Liver (tissue), 9 donors: ENCODE measurements around the gene PARM1. TPM values are rescaled to one million over a fixed set of nuclear protein-coding genes. Genes with fewer than 3 reads are reported as not detected.

Experiments used
- DNase-seq: peaks from one replicate; pipeline ENCODE4 v3.0.0-alpha.2; 2017; ENCODE audit warnings: low spot score
- H3K27ac ChIP-seq, 2 donors: one replicate each; pipeline ENCODE4 v1.7.0; 2013; ENCODE audit warnings: inconsistent platforms in 2 of 2, low read length in 2 of 2, control low read depth in 1 of 2, low read depth in 1 of 2, mild to moderate bottlenecking in 1 of 2
- H3K27me3 ChIP-seq, 4 donors: one replicate each; pipeline versions ENCODE4 v1.6.1 to v1.7.0; 2013; ENCODE audit warnings: low read length in 3 of 4, inconsistent platforms in 1 of 4, mild to moderate bottlenecking in 1 of 4, moderate library complexity in 1 of 4; ENCODE audit not compliant: control insufficient read depth in 4 of 4, insufficient read depth in 4 of 4
- H3K36me3 ChIP-seq, 4 donors: one replicate each; pipeline versions ENCODE4 v1.6.1 to v1.7.0; 2013; ENCODE audit warnings: low read length in 3 of 4, mild to moderate bottlenecking in 3 of 4, low read depth in 1 of 4, moderate library complexity in 1 of 4; ENCODE audit not compliant: control insufficient read depth in 4 of 4, insufficient read depth in 3 of 4
- H3K4me1 ChIP-seq, 4 donors: one replicate each; pipeline versions ENCODE4 v1.6.1 to v1.7.0; 2013; ENCODE audit warnings: low read length in 3 of 4, mild to moderate bottlenecking in 3 of 4, moderate library complexity in 1 of 4; ENCODE audit not compliant: control insufficient read depth in 4 of 4, insufficient read depth in 4 of 4
- H3K4me3 ChIP-seq, 3 donors: one replicate each; pipeline versions ENCODE4 v1.6.1 to v1.7.0; 2013; ENCODE audit warnings: low read length in 3 of 3, control low read depth in 1 of 3, low read depth in 1 of 3, mild to moderate bottlenecking in 1 of 3
- H3K9ac ChIP-seq, 2 donors: one replicate each; pipeline ENCODE4 v1.7.0; 2013; ENCODE audit warnings: low read length in 2 of 2, mild to moderate bottlenecking in 2 of 2, moderate library complexity in 2 of 2, control low read depth in 1 of 2, low read depth in 1 of 2
- H3K9me3 ChIP-seq, 4 donors: one replicate each; pipeline versions ENCODE4 v1.6.1 to v1.7.0; 2013; ENCODE audit warnings: low read length in 3 of 4; ENCODE audit not compliant: control insufficient read depth in 4 of 4
- ATF3 ChIP-seq: IDR thresholded peaks from 2 replicates; pipeline ENCODE4 v1.6.1; 2016; ENCODE audit warnings: antibody characterized with exemption
- CTCF ChIP-seq: fragments of 150-350 bp; IDR thresholded peaks from 2 replicates; pipeline ENCODE4 v1.5.1; 2017; ENCODE audit warnings: improper control_type of control experiment, low read depth, low read length; ENCODE audit not compliant: missing input control
- EGR1 ChIP-seq, 2 donors: IDR thresholded peaks; 2 replicates each; pipeline ENCODE4 v1.6.1; 2016 to 2018; ENCODE audit warnings: antibody characterized with exemption in 2 of 2, low read depth in 2 of 2
- FOXA2 ChIP-seq: IDR thresholded peaks from 2 replicates; pipeline ENCODE4 v1.6.1; 2016; ENCODE audit warnings: antibody characterized with exemption
- HNF4A ChIP-seq, 2 donors: conservative IDR thresholded peaks; 2 replicates each; pipeline ENCODE4 v1.6.1; 2016; ENCODE audit warnings: antibody characterized with exemption in 2 of 2, mild to moderate bottlenecking in 2 of 2
- JUND ChIP-seq, 2 donors: IDR thresholded peaks; 2 replicates each; pipeline ENCODE4 v1.6.1; 2016; ENCODE audit warnings: antibody characterized with exemption in 2 of 2
- MAX ChIP-seq: IDR thresholded peaks from 2 replicates; pipeline ENCODE4 v1.6.1; 2016; ENCODE audit warnings: antibody characterized with exemption
- NR2F2 ChIP-seq: IDR thresholded peaks from 2 replicates; pipeline ENCODE4 v1.6.1; 2016; ENCODE audit warnings: antibody characterized with exemption
- RAD21 ChIP-seq, 2 donors: IDR thresholded peaks; 2 replicates each; pipeline ENCODE4 v1.6.1; 2016; ENCODE audit warnings: antibody characterized with exemption in 2 of 2, mild to moderate bottlenecking in 2 of 2
- RXRA ChIP-seq, 2 donors: IDR thresholded peaks; 2 replicates each; pipeline ENCODE4 v1.6.1; 2017 to 2018; ENCODE audit warnings: antibody characterized with exemption in 2 of 2, mild to moderate bottlenecking in 1 of 2
- YY1 ChIP-seq: IDR thresholded peaks from 2 replicates; pipeline ENCODE4 v1.6.1; 2016; ENCODE audit warnings: antibody characterized with exemption, mild to moderate bottlenecking
- ZBTB33 ChIP-seq: IDR thresholded peaks from 2 replicates; pipeline ENCODE4 v1.6.1; 2016; ENCODE audit warnings: antibody characterized with exemption
- whole genome bisulfite sequencing: extraction: QIAGEN DNeasy Blood & Tissue Kit; methylation state at CpG from one replicate; pipeline ENCODE4 v1.1.7; 2013; 5-methylcytosine and 5-hydroxymethylcytosine counted together
- polyA plus RNA-seq, 2 donors: library from polyadenylated mRNA; stranded (reverse) in 1 of 2; unstranded in 1 of 2; fragments of 200-250 nt in 1 of 2; fragments of >200 nt in 1 of 2; fragmentation: Nextera tagmentation in 1 of 2; extraction: Ambion mirVana in 1 of 2; gene quantifications; one replicate each; pipeline versions ENCODE4 v1.2.1 to v1.2.3, GENCODE V29; 2013 to 2015
- total RNA-seq, 2 donors: library from RNA; depleted of rRNA; stranded (reverse); fragments of >200 nt; gene quantifications; one replicate each; pipeline ENCODE4 v1.2.3, GENCODE V29; 2014
- donor health status: healthy.
- donor health status: healthy.
- donor health status: healthy.
- donor health status: healthy.
- donor health status: healthy.

Gene PARM1
- total and polyA plus RNA-seq, 4 donors = 0.42 to 2.2 (median 0.74) TPM

GRCh38 chr4:74997948-74998729, 65.2 kb downstream of the PARM1 start:
- DNase-seq = no peak
- H3K36me3 ChIP-seq = no peaks in the 10 kb centered on the region
- H3K27ac ChIP-seq = no peak overlapping the region
- H3K4me3 ChIP-seq = no peak overlapping the region
- no peak for TF ChIP-seq ATF3
- TF ChIP-seq NR2F2 = no peak
- no peak for TF ChIP-seq RAD21 (IDR thresholded peaks at IDR 0.05)
- no peak for TF ChIP-seq CTCF
- no peak for TF ChIP-seq RXRA (IDR thresholded peaks at IDR 0.05)
- peaks cover 0 to 2% (median 0%) of the 10 kb centered on the region in 4 donors for H3K9me3 ChIP-seq
- 88% methylated on average over 3 of the region's 3 CpGs for WGBS
- no peaks in the 10 kb centered on the region for H3K27me3 ChIP-seq
- no peak overlapping the region for H3K9ac ChIP-seq
- no peaks in the 10 kb centered on the region for H3K4me1 ChIP-seq

GRCh38 chr4:74999714-75000309, 66.9 kb downstream of the PARM1 start:
- no peaks in the 10 kb centered on the region for H3K27me3 ChIP-seq
- H3K36me3 ChIP-seq = no peaks in the 10 kb centered on the region
- no peak overlapping the region for H3K4me3 ChIP-seq
- no peak overlapping the region for H3K9ac ChIP-seq
- DNase-seq = no peak
- no peaks in the 10 kb centered on the region for H3K4me1 ChIP-seq
- no peaks in the 10 kb centered on the region for H3K9me3 ChIP-seq
- TF ChIP-seq JUND (IDR thresholded peaks at IDR 0.05) (no peak), ZBTB33 (no peak), MAX (no peak), HNF4A (conservative IDR thresholded peaks at IDR 0.05) (no peak), YY1 (no peak), RAD21 (IDR thresholded peaks at IDR 0.05) (no peak), EGR1 (IDR thresholded peaks at IDR 0.05; ENCODE audit: low read depth in 2 of 2) (no peak), CTCF (no peak), FOXA2 (no peak), RXRA (IDR thresholded peaks at IDR 0.05) (no peak)
- no peak overlapping the region for H3K27ac ChIP-seq
- WGBS = 85% methylated on average over 6 of the region's 6 CpGs
